GM12878 (cell line): Measurements from ENCODE around the gene NAV2. TPM values are rescaled to one million over a fixed set of nuclear protein-coding genes. Genes with fewer than 3 reads are reported as not detected.

ENCODE experiments used
- ATAC-seq: fragments of 200-7000 bp; cut with Tn5 transposase; 3 replicates; pipeline ENCODE4 v1.9.1; 2020; ENCODE audit warnings: mild to moderate bottlenecking, moderate library complexity
- BruUV-seq: library from RNA; stranded (reverse); fragments of 400-500 nt; replicated peaks from 2 replicates; lab custom pipeline; 2021; lab: Mats Ljungman, UMichigan
- CTCF ChIA-PET: fragments of 300-600 bp; sonication (Branson Sonifier 250); formaldehyde crosslinking; extraction: SDS; loops from one replicate; lab custom pipeline; 2021; ENCODE audit warnings: inconsistent platforms; lab: Yijun Ruan, JAX
- POLR2A ChIA-PET: fragments of 350-600 bp; formaldehyde crosslinking; extraction: SDS; loops from one replicate; lab custom pipeline; 2021; ENCODE audit warnings: inconsistent platforms; lab: Charles Lee
- RAD21 ChIA-PET: fragments of 300-600 bp; sonication (Branson Sonifier 250); formaldehyde crosslinking; loops from one replicate; lab custom pipeline; 2023; ENCODE audit warnings: antibody characterized with exemption; ENCODE audit not compliant: unreplicated experiment; lab: Charles Lee
- SMC1A ChIA-PET: fragments of 300-600 bp; sonication (Branson Sonifier 250); formaldehyde crosslinking; loops from one replicate; lab custom pipeline; 2023; ENCODE audit not compliant: unreplicated experiment, uncharacterized antibody; lab: Charles Lee
- DNase-seq: peaks from one replicate; pipeline ENCODE4 v3.0.0-alpha.2; 2011; ENCODE audit warnings: low read depth, low spot score
- FAIRE-seq: peaks from 3 replicates; lab custom pipeline; 2011; peaks lifted over from hg19 to GRCh38; lab: Jason Lieb, UNC
- H2AFZ ChIP-seq: 2 replicates; pipeline ENCODE4 v1.6.0; 2011; ENCODE audit warnings: low read depth, low read length, control low read depth; ENCODE audit not compliant: control insufficient read depth
- H3K27ac ChIP-seq: 2 replicates; pipeline ENCODE4 v1.5.1; 2011; ENCODE audit warnings: control low read depth; ENCODE audit not compliant: control insufficient read depth, insufficient read depth
- H3K27me3 ChIP-seq, 2 experiments: replicated peaks in 1 of 2; 2 replicates each; pipeline versions ENCODE4 v1.6.0 to v1.6.1; 2011; ENCODE audit warnings: low read length in 1 of 2; ENCODE audit not compliant: control insufficient read depth in 2 of 2, insufficient read depth in 2 of 2
- H3K36me3 ChIP-seq, 2 experiments: 2 replicates each; pipeline ENCODE4 v1.5.1; 2011; ENCODE audit warnings: low read length in 1 of 2; ENCODE audit not compliant: control insufficient read depth in 2 of 2, insufficient read depth in 2 of 2
- H3K4me1 ChIP-seq: 2 replicates; pipeline ENCODE4 v1.6.1; 2011; ENCODE audit warnings: mild to moderate bottlenecking, low read length, moderate library complexity, mixed read lengths; ENCODE audit not compliant: control insufficient read depth, insufficient read depth
- H3K4me2 ChIP-seq: 2 replicates; pipeline ENCODE4 v1.6.0; 2011; ENCODE audit warnings: control low read depth; ENCODE audit not compliant: control insufficient read depth, insufficient read depth
- H3K4me3 ChIP-seq: fragments of 200-600 bp; sonication (generic); 2 replicates; pipeline ENCODE4 v1.5.1; 2016
- H3K79me2 ChIP-seq: 2 replicates; pipeline ENCODE4 v1.6.0; 2011; ENCODE audit warnings: low read length; ENCODE audit not compliant: control insufficient read depth, insufficient read depth
- H3K9ac ChIP-seq: 2 replicates; pipeline ENCODE4 v1.8.0; 2011; ENCODE audit warnings: low read length, control low read depth, mixed read lengths; ENCODE audit not compliant: control insufficient read depth, insufficient read depth
- H3K9me3 ChIP-seq: replicated peaks from 3 replicates; pipeline ENCODE4 v1.5.1; 2011; ENCODE audit warnings: mild to moderate bottlenecking, low read length; ENCODE audit not compliant: control insufficient read depth, insufficient read depth
- H4K20me1 ChIP-seq: 2 replicates; pipeline ENCODE4 v1.6.0; 2011; ENCODE audit not compliant: control insufficient read depth, insufficient read depth
- EGR1 ChIP-seq, 2 experiments: IDR thresholded peaks; 1 replicate in 1 of 2; 2 replicates in 1 of 2; pipeline ENCODE4 v1.6.1; 2011 to 2012; ENCODE audit warnings: low read depth in 2 of 2, low read length in 2 of 2, borderline replicate concordance in 1 of 2, mild to moderate bottlenecking in 1 of 2, moderate library complexity in 1 of 2
- FOXK2 ChIP-seq: fragments of 450-650 bp; IDR thresholded peaks from 2 replicates; pipeline ENCODE4 v1.6.1; 2017; ENCODE audit warnings: mild to moderate bottlenecking, moderate library complexity
- MYC ChIP-seq: IDR thresholded peaks from 2 replicates; pipeline ENCODE4 v1.6.1; 2011; ENCODE audit warnings: mild to moderate bottlenecking, low read length, moderate library complexity, inconsistent platforms; ENCODE audit not compliant: insufficient read depth, insufficient replicate concordance, insufficient read length, severe bottlenecking
- RUNX3 ChIP-seq: IDR thresholded peaks from 2 replicates; pipeline ENCODE4 v1.6.1; 2012; ENCODE audit warnings: low read length, inconsistent platforms
- SMARCA5 ChIP-seq: fragments of 450-650 bp; IDR thresholded peaks from 2 replicates; pipeline ENCODE4 v1.6.1; 2017; ENCODE audit warnings: mild to moderate bottlenecking
- SRF ChIP-seq, 2 experiments: IDR thresholded peaks; 2 replicates each; pipeline ENCODE4 v1.6.1; 2011; ENCODE audit warnings: low read depth in 2 of 2, low read length in 2 of 2, mild to moderate bottlenecking in 1 of 2, moderate library complexity in 1 of 2
- ZNF207 ChIP-seq: fragments of 450-650 bp; IDR thresholded peaks from 2 replicates; pipeline ENCODE4 v1.6.1; 2014; ENCODE audit warnings: antibody characterized with exemption, mild to moderate bottlenecking, borderline replicate concordance
- ZZZ3 ChIP-seq: IDR thresholded peaks from 2 replicates; pipeline ENCODE4 v1.6.1; 2011; ENCODE audit warnings: low read depth; ENCODE audit not compliant: control insufficient read depth, insufficient read length
- WGBS: methylation state at CpG from one replicate; pipeline ENCODE4 v1.1.6; 2016; ENCODE audit warnings: low lambda C conversion rate; ENCODE audit not compliant: insufficient replicate concordance, insufficient coverage; ENCODE audit errors: missing lambda C conversion rate; 5-methylcytosine and 5-hydroxymethylcytosine counted together
- in situ Hi-C: fragments of 300-500 bp; cut with MboI; formaldehyde crosslinking; loops from 9 replicates; pipeline ENCODE4 v1.14.3; 2018; ENCODE audit warnings: mixed read lengths
- intact Hi-C: fragments of 100-400 bp; cut with micrococcal nuclease; formaldehyde crosslinking; loops from one replicate; pipeline ENCODE4 v1.14.2; 2022; ENCODE audit not compliant: unreplicated experiment
- polyA plus RNA-seq, 11 experiments: library from polyadenylated mRNA; depleted of rRNA in 4 of 11; unstranded in 6 of 11; stranded (reverse) in 5 of 11; fragments of >200 nt; fragmentation: Nextera tagmentation in 4 of 11; fragmentation: Illumina TruSeq in 1 of 11; extraction: Ambion mirVana in 4 of 11; extraction: Trizol in 1 of 11; gene quantifications; 1 replicate in 1 of 11; 2 replicates in 10 of 11; pipeline versions ENCODE4 v1.2.1 to v1.2.3, GENCODE V29; 2011 to 2016; ENCODE audit warnings: inconsistent platforms in 2 of 11, missing spikeins in 2 of 11, low read depth in 1 of 11
- total RNA-seq, 4 experiments: library from RNA; depleted of rRNA in 3 of 4; stranded (reverse); fragments of >200 nt in 3 of 4; fragmentation: Illumina TruSeq in 1 of 4; extraction: Trizol in 1 of 4; gene quantifications; 2 replicates each; pipeline versions ENCODE4 v1.2.1 to v1.2.3, GENCODE V29; 2013 to 2021
- TF ChIP-seq, protein P1 (sequence below): fragments of 450-650 bp; IDR thresholded peaks from 2 replicates; pipeline ENCODE4 v1.6.1; 2017; ENCODE audit warnings: mild to moderate bottlenecking
- TF ChIP-seq, protein P2 (sequence below): fragments of 450-650 bp; IDR thresholded peaks from 2 replicates; pipeline ENCODE4 v1.6.1; 2017; ENCODE audit warnings: borderline replicate concordance

Gene NAV2
- total and polyA plus RNA-seq, 10 of the 15 experiments (the other 5 are each of a cell fraction or from before 2014, with no cell fraction given): 0.35 to 6.1 (median 1.1) TPM

DNA sequence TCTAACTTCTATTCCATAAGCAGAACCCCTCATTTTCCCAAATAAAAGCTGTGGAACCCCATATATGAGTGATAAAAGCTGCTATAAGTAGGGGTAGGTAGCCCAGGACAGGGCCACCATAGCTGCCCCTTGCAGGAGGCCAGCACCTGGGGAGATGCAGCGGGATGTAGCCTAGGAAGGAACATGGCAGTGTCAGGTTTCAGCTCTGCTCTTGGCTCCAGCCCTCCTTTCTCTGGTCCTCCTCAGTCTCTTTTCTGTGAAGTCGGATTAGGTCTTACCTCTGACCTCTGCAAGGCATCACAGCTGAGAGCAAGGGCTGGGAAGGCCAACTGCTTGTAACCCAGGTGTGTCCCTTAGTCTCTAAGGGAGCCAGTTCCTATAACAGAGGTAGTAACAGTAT, 135.6 kb downstream of the NAV2 start (continued):
- TF ChIP-seq FOXK2 (no peak), ZNF207 (no peak), SMARCA5 (no peak), EGR1 (IDR thresholded peaks at IDR 0.05; ENCODE audit: borderline replicate concordance in 1 of 2, low read depth in 2 of 2, low read length in 2 of 2) (no peak)
- TF ChIP-seq, protein P1, sequence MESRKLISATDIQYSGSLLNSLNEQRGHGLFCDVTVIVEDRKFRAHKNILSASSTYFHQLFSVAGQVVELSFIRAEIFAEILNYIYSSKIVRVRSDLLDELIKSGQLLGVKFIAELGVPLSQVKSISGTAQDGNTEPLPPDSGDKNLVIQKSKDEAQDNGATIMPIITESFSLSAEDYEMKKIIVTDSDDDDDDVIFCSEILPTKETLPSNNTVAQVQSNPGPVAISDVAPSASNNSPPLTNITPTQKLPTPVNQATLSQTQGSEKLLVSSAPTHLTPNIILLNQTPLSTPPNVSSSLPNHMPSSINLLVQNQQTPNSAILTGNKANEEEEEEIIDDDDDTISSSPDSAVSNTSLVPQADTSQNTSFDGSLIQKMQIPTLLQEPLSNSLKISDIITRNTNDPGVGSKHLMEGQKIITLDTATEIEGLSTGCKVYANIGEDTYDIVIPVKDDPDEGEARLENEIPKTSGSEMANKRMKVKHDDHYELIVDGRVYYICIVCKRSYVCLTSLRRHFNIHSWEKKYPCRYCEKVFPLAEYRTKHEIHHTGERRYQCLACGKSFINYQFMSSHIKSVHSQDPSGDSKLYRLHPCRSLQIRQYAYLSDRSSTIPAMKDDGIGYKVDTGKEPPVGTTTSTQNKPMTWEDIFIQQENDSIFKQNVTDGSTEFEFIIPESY: no peak

DNA sequence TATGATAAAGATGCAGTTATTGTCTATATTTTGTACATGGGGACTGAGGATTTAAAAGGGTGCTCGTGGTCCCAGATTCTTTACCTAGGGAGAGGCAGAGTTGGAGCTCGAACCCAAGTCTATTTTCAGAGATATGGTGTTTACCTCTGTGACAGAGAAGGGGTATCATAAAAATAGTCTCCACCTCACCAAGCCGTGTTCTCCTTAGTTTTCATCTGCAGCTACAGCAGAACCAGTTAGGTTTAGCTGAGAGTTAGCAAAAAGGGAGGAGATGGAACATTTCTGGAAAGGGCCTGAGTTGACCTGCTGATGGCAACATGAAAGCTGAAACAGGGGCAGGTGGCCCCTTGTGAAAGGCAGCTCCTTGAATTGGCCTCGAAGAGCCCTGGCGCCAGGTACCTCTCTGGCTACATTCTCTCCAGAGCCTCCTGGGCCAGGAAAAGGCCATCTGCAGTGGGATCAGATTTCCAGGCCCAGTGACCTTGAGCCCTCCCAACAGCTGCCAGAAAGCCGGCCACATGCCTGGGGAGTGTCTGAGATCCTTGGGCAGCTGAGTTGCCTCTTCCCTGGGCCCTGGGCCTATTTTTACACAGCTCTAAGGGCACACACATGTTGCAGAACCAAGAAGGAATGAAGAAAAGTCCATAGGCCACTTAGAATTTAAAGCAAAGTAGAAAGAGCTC, 136.6 kb downstream of the NAV2 start:
- Histone ChIP-seq H3K9ac (no peak overlapping the region), H3K4me2 (no peak overlapping the region), H3K27me3 (no peaks in the 10 kb centered on the region), H3K4me3 (no peak overlapping the region), H2AFZ (no peak overlapping the region), H3K79me2 (no peaks in the 10 kb centered on the region), H3K36me3 (no peaks in the 10 kb centered on the region), H3K9me3 (no peaks in the 10 kb centered on the region), H4K20me1 (no peaks in the 10 kb centered on the region), H3K4me1 (no peaks in the 10 kb centered on the region), H3K27ac (no peak overlapping the region)
- FAIRE-seq (no peak), DNase-seq (no peak), ATAC-seq (no peak)
- no TSS peak for BruUV-seq
- ChIA-PET CTCF (interaction anchor here (1.6 kb wide), 1 partner anchor 10 kb away, joined by 3 read pairs; no protein-coding TSS in a partner anchor), POLR2A (no interaction called here), RAD21 (no interaction called here), SMC1A (interaction anchor here (1.3 to 1.5 kb wide), 2 partner anchors 15 kb away, joined by 3 to 6 read pairs; no protein-coding TSS in a partner anchor)
- in situ Hi-C loops (no loop called here), intact Hi-C loops (no loop called here)
- 34% methylated on average over 6 of the region's 6 CpGs for WGBS
- TF ChIP-seq ZZZ3: no peak
- TF ChIP-seq SRF (IDR thresholded peaks at IDR 0.05; ENCODE audit: low read depth in 2 of 2, low read length in 2 of 2): no peak
- TF ChIP-seq, protein P2, sequence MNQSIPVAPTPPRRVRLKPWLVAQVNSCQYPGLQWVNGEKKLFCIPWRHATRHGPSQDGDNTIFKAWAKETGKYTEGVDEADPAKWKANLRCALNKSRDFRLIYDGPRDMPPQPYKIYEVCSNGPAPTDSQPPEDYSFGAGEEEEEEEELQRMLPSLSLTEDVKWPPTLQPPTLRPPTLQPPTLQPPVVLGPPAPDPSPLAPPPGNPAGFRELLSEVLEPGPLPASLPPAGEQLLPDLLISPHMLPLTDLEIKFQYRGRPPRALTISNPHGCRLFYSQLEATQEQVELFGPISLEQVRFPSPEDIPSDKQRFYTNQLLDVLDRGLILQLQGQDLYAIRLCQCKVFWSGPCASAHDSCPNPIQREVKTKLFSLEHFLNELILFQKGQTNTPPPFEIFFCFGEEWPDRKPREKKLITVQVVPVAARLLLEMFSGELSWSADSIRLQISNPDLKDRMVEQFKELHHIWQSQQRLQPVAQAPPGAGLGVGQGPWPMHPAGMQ: no peak
- no peak for TF ChIP-seq RUNX3
- no peak for TF ChIP-seq MYC
- TF ChIP-seq, protein P1: no peak
